Vagina (tissue), 2 donors: ENCODE results near the gene CCDC102A. TPM values are rescaled to one million over a fixed set of nuclear protein-coding genes. Genes with fewer than 3 reads are reported as not detected.

Experiments used
- DNase-seq, 2 donors: peaks; one replicate each; pipeline ENCODE4 v3.0.0-alpha.2; 2017; ENCODE audit errors: extremely low spot score in 2 of 2
- H3K27ac ChIP-seq: fragments of 200-600 bp; sonication (generic); one replicate; pipeline ENCODE4 v1.5.1; 2019
- H3K27me3 ChIP-seq: fragments of 200-600 bp; sonication (generic); one replicate; pipeline ENCODE4 v1.5.1; 2019
- H3K36me3 ChIP-seq, 2 donors: fragments of 200-600 bp; sonication (generic); one replicate each; pipeline ENCODE4 v1.5.1; 2017 to 2019
- H3K4me1 ChIP-seq: fragments of 200-600 bp; sonication (generic); one replicate; pipeline ENCODE4 v1.5.1; 2019
- H3K4me3 ChIP-seq, 2 donors: fragments of 200-600 bp; sonication (generic); 1 replicate in 1 of 2; 2 replicates in 1 of 2; pipeline ENCODE4 v1.5.1; 2016 to 2019
- H3K9me3 ChIP-seq: fragments of 200-600 bp; sonication (generic); one replicate; pipeline ENCODE4 v1.5.1; 2019
- POLR2A ChIP-seq, 2 donors: fragments of 450-650 bp; IDR thresholded peaks; one replicate each; pipeline ENCODE4 v1.6.1; 2017; ENCODE audit warnings: antibody characterized with exemption in 2 of 2, mild to moderate bottlenecking in 2 of 2, moderate library complexity in 2 of 2
- POLR2AphosphoS5 ChIP-seq, 2 donors: sonication (generic); formaldehyde crosslinking; IDR thresholded peaks; one replicate each; pipeline ENCODE4 v1.9.0; 2017; ENCODE audit warnings: antibody characterized with exemption in 2 of 2, mild to moderate bottlenecking in 2 of 2, low read depth in 1 of 2; ENCODE audit not compliant: insufficient read depth in 1 of 2
- intact Hi-C: fragments of 100-400 bp; cut with DNase I; formaldehyde crosslinking; loops from one replicate; pipeline ENCODE4 v1.15.1; 2023
- total RNA-seq: library from RNA; depleted of rRNA; stranded (reverse); fragments of >200 nt; gene quantifications from one replicate; pipeline ENCODE4 v1.2.3, GENCODE V29; 2016
- TF ChIP-seq, protein P1 (sequence below), 3 experiments: fragments of 450-650 bp in 2 of 3; fragments of 200-600 bp in 1 of 3; sonication (generic) in 1 of 3; IDR thresholded peaks; one replicate each; pipeline ENCODE4 v1.5.1; 2017 to 2019; ENCODE audit warnings: antibody characterized with exemption in 3 of 3, mild to moderate bottlenecking in 2 of 3, moderate library complexity in 2 of 3

The CCDC102A gene
- total RNA-seq, 1 donor from 2014 or later = 22.1 TPM

DNA sequence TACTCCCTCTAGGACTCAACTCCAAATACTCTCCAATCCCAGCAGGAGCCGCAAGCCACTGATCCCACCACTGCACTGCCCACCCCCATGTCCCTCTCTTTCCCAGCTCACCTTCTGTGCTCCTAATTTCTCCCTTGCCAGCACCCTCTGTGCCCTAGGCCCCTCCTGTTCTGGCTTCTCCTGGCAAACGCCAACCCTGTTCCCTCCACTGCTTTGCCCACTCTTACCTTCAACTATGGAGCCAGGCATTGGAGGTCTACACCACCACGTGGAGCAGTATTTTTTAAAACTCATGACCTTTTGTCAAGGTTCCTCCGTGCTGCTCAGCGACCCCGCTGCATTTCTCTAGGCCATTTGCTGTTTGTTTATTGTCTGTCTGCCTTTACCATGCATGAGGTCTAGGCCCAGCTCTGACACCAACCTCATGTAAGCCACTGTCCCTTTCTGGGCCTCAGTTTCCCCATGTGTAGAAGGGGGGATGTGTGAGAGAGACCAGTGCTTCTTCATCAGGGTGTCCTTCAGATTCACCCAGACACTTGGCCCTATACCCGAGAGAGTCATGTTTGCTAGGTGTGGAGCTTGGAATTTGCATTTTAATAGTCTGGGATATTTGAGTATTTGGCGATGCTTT is 4.6 kb downstream of the CCDC102A start:
- Histone ChIP-seq H3K27me3 (no peaks in the 10 kb centered on the region), H3K4me3 (no peak overlapping the region), H3K9me3 (no peaks in the 10 kb centered on the region), H3K36me3 (no peaks in the 10 kb centered on the region), H3K27ac (no peak overlapping the region), H3K4me1 (peaks cover 58% of the 10 kb centered on the region)
- TF ChIP-seq POLR2A (IDR thresholded peaks at IDR 0.05) = no peak
- no peak for TF ChIP-seq POLR2AphosphoS5 (IDR thresholded peaks at IDR 0.05; ENCODE audit: insufficient read depth in 1 of 2, low read depth in 1 of 2)
- TF ChIP-seq, protein P1, sequence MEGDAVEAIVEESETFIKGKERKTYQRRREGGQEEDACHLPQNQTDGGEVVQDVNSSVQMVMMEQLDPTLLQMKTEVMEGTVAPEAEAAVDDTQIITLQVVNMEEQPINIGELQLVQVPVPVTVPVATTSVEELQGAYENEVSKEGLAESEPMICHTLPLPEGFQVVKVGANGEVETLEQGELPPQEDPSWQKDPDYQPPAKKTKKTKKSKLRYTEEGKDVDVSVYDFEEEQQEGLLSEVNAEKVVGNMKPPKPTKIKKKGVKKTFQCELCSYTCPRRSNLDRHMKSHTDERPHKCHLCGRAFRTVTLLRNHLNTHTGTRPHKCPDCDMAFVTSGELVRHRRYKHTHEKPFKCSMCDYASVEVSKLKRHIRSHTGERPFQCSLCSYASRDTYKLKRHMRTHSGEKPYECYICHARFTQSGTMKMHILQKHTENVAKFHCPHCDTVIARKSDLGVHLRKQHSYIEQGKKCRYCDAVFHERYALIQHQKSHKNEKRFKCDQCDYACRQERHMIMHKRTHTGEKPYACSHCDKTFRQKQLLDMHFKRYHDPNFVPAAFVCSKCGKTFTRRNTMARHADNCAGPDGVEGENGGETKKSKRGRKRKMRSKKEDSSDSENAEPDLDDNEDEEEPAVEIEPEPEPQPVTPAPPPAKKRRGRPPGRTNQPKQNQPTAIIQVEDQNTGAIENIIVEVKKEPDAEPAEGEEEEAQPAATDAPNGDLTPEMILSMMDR (IDR thresholded peaks at IDR 0.05) = no peak
- DNase-seq = peak in 1 of 2 donors; percentile 77
- intact Hi-C loops = loop anchor here (10.0 kb wide), 1 partner anchor 227 kb away; no protein-coding TSS in a partner anchor

DNA sequence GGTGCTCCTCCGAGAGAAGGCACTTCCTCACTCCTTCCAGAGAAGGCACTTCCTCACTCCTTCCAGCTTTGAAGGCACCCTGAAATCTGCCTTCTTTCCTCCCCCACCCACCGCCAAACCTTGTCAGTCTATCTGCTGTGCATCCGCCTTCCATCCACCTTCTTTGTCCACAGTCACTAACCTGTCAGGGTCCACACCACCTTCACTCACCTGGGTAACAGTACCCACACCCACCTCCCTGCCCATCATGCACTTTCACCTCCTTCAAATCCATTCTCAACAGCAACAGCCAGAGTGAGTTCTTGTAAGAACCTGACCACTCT is 5.2 kb downstream of the CCDC102A start:
- intact Hi-C loops = loop anchor here (10.0 kb wide), 1 partner anchor 226 kb away; no protein-coding TSS in a partner anchor
- Histone ChIP-seq H3K27ac (no peak overlapping the region), H3K27me3 (no peaks in the 10 kb centered on the region), H3K4me3 (no peak overlapping the region), H3K9me3 (no peaks in the 10 kb centered on the region), H3K4me1 (peaks cover 56% of the 10 kb centered on the region), H3K36me3 (no peaks in the 10 kb centered on the region)
- TF ChIP-seq, protein P1 (IDR thresholded peaks at IDR 0.05) = no peak
- TF ChIP-seq POLR2A (IDR thresholded peaks at IDR 0.05) (no peak), POLR2AphosphoS5 (IDR thresholded peaks at IDR 0.05; ENCODE audit: insufficient read depth in 1 of 2, low read depth in 1 of 2) (no peak)
- no peak for DNase-seq

GRCh38 chr16:57530522-57531252 is 5.7 kb downstream of the CCDC102A start:
- Histone ChIP-seq H3K4me1 (peaks cover 55% of the 10 kb centered on the region), H3K4me3 (no peak overlapping the region), H3K27me3 (no peaks in the 10 kb centered on the region), H3K9me3 (no peaks in the 10 kb centered on the region), H3K27ac (peak overlapping the region; percentile 54), H3K36me3 (no peaks in the 10 kb centered on the region)
- intact Hi-C loops = loop anchor here (10.0 kb wide), 1 partner anchor 226 kb away; no protein-coding TSS in a partner anchor
- TF ChIP-seq POLR2AphosphoS5 (IDR thresholded peaks at IDR 0.05; ENCODE audit: insufficient read depth in 1 of 2, low read depth in 1 of 2) = no peak
- TF ChIP-seq, protein P1 (IDR thresholded peaks at IDR 0.05) = no peak
- TF ChIP-seq POLR2A (IDR thresholded peaks at IDR 0.05) = no peak
- DNase-seq = no peak

GRCh38 chr16:57530104-57530521 is 6.3 kb downstream of the CCDC102A start:
- Histone ChIP-seq H3K27me3 (no peaks in the 10 kb centered on the region), H3K4me3 (no peak overlapping the region), H3K9me3 (no peaks in the 10 kb centered on the region), H3K27ac (peak overlapping the region; percentile 54), H3K36me3 (no peaks in the 10 kb centered on the region), H3K4me1 (peaks cover 50% of the 10 kb centered on the region)
- intact Hi-C loops = loop anchor here (10.0 kb wide), 1 partner anchor 225 kb away; no protein-coding TSS in a partner anchor
- TF ChIP-seq, protein P1 (IDR thresholded peaks at IDR 0.05) = no peak
- peak in 1 of 2 donors; percentile 45 for TF ChIP-seq POLR2AphosphoS5 (IDR thresholded peaks at IDR 0.05; ENCODE audit: insufficient read depth in 1 of 2, low read depth in 1 of 2)
- no peak for DNase-seq
